Fibroblast of mammary gland (primary cell): ENCODE measurements around the gene PRKD3.

Experiments
- DNase-seq: peaks from one replicate; pipeline ENCODE4 v3.0.0-alpha.2; 2010; ENCODE audit warnings: low read depth
- H3K4me3 ChIP-seq: 2 replicates; pipeline ENCODE4 v1.5.1; 2011; ENCODE audit warnings: low read depth, mild to moderate bottlenecking, low read length, moderate library complexity; ENCODE audit not compliant: control insufficient read depth
- CTCF ChIP-seq: conservative IDR thresholded peaks from 2 replicates; pipeline ENCODE4 v1.5.1; 2011; ENCODE audit warnings: low read depth, low read length, inconsistent platforms; ENCODE audit not compliant: control insufficient read depth, insufficient read depth

PRKD3 gene

DNA sequence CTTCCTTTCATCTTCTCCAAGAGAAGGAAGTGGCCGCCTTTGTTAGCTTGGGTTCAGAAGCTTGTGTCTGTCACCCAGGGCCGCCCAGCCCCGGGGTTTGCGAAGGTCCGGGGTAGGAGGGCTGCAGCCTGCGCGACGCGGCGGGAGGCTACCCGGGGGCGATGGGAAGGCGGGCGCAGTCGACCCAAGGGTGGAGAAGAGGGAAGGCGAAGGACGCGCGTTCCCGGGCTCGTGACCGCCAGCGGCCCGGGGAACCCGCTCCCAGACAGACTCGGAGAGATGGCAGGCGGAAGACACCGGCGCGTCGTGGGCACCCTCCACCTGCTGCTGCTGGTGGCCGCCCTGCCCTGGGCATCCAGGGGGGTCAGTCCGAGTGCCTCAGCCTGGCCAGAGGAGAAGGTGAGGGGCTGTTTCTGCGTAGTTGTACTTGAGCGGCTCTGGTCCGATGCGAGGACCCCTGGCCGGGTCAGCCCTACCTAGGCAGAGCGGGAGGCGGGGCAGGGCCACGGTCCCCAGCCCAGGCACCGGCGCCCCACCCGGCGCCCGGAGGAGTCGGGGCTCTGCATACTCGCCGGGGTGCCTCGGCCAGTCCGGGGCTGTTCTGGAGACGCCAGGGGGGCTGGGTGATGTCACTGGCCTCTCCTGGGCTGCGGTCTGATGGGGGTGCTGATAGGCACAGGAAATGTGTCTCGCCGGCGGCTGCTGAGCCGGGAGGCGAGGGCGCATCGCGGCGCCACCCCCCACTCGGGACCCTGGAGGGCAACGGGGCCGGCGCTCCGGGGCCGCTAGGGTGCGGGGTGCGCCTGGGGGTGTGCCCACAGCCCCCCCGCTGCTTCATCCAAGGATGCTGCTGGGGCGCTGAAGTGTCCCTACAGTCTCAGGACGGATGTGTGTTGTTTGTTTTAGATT, 20.1 kb upstream of the PRKD3 start, which contains the start of gene QPCT:
TSS of gene QPCT (plus strand) at position 178 of the 909 bp plus-strand sequence. CDS start at position 280, 102 bp downstream.
- DNase-seq = peak; percentile 40
- no peak for TF ChIP-seq CTCF
- H3K4me3 ChIP-seq = peak within 1 kb of the TSS; percentile 40

DNA sequence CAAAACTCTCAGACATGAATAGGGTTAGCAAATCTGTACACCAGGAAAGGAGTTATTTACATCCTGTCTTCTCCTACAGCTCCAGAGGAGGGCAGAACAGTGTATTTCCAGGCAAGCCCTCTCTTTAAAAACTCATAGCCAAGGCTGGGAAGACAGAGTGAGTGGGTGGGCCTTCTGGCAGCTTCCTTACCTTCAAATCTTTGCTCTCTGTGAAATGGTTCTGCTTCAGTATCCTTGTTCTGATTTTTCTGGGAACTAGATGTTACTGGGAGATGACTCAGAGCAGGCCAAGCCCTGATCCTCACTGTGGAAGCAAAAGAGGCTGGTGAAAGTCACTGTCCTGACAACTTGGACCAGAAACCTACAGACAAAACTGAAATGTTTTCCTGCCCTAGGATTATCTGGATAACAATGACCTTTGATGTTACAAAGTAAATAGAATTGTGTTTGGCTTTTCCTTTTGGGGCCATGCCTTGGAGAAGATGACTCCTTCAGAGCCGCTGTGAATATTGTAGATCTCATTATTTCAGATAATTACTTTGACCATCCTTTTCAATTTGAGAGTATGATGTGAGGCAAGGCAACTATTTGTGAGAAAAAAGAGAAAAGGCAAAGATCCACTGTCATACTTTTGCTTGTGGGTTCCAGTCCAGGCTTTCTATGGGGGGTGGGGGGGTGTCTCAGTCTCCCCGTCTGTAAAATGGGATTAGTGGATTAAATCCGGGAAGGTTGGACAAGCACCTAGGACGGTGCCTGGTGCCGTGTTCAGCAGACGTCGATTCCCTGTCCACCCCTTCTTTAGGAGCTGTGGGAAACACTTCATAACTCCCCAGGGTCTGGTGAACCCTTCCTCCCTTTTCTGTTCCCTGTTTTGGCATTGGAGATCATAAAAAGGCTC, 19.2 kb upstream of the PRKD3 start:
- H3K4me3 ChIP-seq = peak overlapping the region; percentile 40
- peak; percentile 56 for TF ChIP-seq CTCF
- peak; percentile 81 for DNase-seq

- DNase-seq = no peak
- TF ChIP-seq CTCF = no peak
- H3K4me3 ChIP-seq = no peak overlapping the region
Measured at GRCh38 chr2:37342591-37343220, 18.1 kb upstream of the PRKD3 start.

DNA sequence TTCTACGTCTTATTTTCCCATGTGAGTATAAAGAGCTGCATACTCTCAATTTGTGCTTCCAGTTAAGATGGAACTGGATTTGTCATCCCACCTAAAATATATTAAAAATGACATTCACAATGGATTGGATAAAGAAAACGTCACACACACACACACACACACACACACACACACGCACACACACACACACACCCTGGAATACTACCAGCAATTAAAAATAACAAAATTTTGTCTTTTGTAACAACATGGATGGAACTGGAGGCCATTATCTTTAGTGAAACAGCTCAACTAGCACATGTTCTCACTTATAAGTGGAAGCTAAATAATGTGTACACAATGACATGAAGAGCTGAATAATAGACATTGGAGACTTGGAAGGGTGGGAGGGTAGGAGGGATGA, 16.0 kb upstream of the PRKD3 start:
- no peak overlapping the region for H3K4me3 ChIP-seq
- TF ChIP-seq CTCF = no peak
- no peak for DNase-seq

- no peak for TF ChIP-seq CTCF
- H3K4me3 ChIP-seq = no peak overlapping the region
- no peak for DNase-seq
Measured at GRCh38 chr2:37338933-37339332, 14.3 kb upstream of the PRKD3 start.

DNA sequence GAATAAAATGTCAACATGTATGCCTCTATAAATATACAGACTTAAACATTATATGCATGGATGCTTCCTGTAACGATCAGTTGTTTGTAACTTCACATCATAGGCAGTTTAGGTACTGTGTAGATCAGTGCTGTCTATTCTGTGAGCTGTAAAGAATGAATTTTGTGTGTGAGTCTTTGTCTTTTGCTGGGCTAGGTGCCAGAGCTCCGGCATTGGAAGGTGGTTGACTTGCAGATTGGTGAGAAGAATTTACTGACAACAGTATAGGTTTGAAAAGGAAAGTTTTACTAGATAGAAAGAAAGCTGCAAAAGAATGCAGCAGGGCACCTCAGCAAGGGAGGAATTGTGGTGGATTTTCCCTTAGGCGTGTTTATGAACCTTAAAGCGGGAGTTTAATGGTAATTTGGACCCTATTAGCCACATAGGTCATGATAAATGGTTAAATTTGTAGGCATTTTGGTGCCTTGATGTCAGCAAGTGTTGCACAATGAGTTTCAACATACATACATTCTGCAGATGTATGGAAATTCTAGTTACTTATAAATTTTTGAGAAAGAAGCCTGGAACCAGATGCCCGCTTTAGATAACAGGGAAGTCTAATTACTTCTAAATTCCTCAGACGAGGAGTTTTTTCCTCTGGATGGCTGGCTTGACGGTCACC, 13.1 kb upstream of the PRKD3 start:
- no peak for TF ChIP-seq CTCF
- H3K4me3 ChIP-seq = no peak overlapping the region
- DNase-seq = no peak
